Calu3 (cell line): ENCODE results near the gene KPNA5. TPM values are rescaled to one million over a fixed set of nuclear protein-coding genes. Genes with fewer than 3 reads are reported as not detected.
"Not testable (repeated sequence)": the region's sequence is repeated elsewhere in the genome, so short reads cannot be mapped to it uniquely, and the experiment has no call there.

Experiments
- BruUV-seq: library from RNA; stranded (reverse); fragments of 400-500 nt; replicated peaks from 2 replicates; lab custom pipeline; 2021; lab: Mats Ljungman, UMichigan
- CTCF ChIA-PET: fragments of 300-600 bp; sonication (Branson Sonifier 250); formaldehyde crosslinking; loops from one replicate; lab custom pipeline; 2022; ENCODE audit warnings: antibody characterized with exemption; lab: Charles Lee
- DNase-seq: peaks from one replicate; pipeline ENCODE4 v3.0.0; 2022
- H3K27ac Mint-ChIP-seq: one replicate; pipeline ENCODE4 v1.8.0; 2022; ENCODE audit warnings: mixed read lengths; ENCODE audit not compliant: unreplicated experiment
- H3K27me3 Mint-ChIP-seq: one replicate; pipeline ENCODE4 v1.8.0; 2022; ENCODE audit warnings: mixed read lengths; ENCODE audit not compliant: unreplicated experiment
- H3K36me3 Mint-ChIP-seq: one replicate; pipeline ENCODE4 v1.8.0; 2022; ENCODE audit warnings: mild to moderate bottlenecking, moderate library complexity, mixed read lengths; ENCODE audit not compliant: insufficient read depth, unreplicated experiment
- H3K4me1 Mint-ChIP-seq: one replicate; pipeline ENCODE4 v1.8.0; 2022; ENCODE audit warnings: mild to moderate bottlenecking, low read depth, mixed read lengths; ENCODE audit not compliant: unreplicated experiment
- H3K4me3 Mint-ChIP-seq: one replicate; pipeline ENCODE4 v1.8.0; 2022; ENCODE audit warnings: mild to moderate bottlenecking, low read depth, moderate library complexity, mixed read lengths; ENCODE audit not compliant: unreplicated experiment
- H3K9me3 Mint-ChIP-seq: one replicate; pipeline ENCODE4 v1.8.0; 2022; ENCODE audit warnings: low read depth, mixed read lengths; ENCODE audit not compliant: unreplicated experiment
- CTCF ChIP-seq: fragments of 200-600 bp; IDR thresholded peaks from one replicate; pipeline ENCODE4 v1.8.0; 2022; ENCODE audit warnings: antibody characterized with exemption; ENCODE audit not compliant: unreplicated experiment
- intact Hi-C: fragments of 100-400 bp; cut with micrococcal nuclease; formaldehyde crosslinking; loops from one replicate; pipeline ENCODE4 v1.10.0; 2022; ENCODE audit not compliant: unreplicated experiment
- total RNA-seq: library from RNA; stranded (reverse); gene quantifications from 2 replicates; pipeline ENCODE4 v1.2.3, GENCODE V29; 2022

The KPNA5 gene
- total RNA-seq, 1 experiment from 2014 or later = 9.2 TPM

GRCh38 chr6:116730513-116730912, 49.5 kb downstream of the KPNA5 start:
- Mint-ChIP-seq H3K4me1 (no peaks in the 10 kb centered on the region), H3K36me3 (no peaks in the 10 kb centered on the region), H3K27me3 (no peaks in the 10 kb centered on the region), H3K4me3 (no peak overlapping the region), H3K9me3 (no peaks in the 10 kb centered on the region), H3K27ac (no peak overlapping the region)
- CTCF ChIA-PET = no interaction called here
- TF ChIP-seq CTCF = no peak
- intact Hi-C loops = no loop called here
- BruUV-seq = no TSS peak
- DNase-seq = no peak

- Mint-ChIP-seq H3K4me3 (no peak overlapping the region), H3K4me1 (no peaks in the 10 kb centered on the region), H3K9me3 (peaks cover 3% of the 10 kb centered on the region), H3K27ac (no peak overlapping the region), H3K27me3 (no peaks in the 10 kb centered on the region), H3K36me3 (no peaks in the 10 kb centered on the region)
- intact Hi-C loops = no loop called here
- no TSS peak for BruUV-seq
- TF ChIP-seq CTCF = no peak
- CTCF ChIA-PET = no interaction called here
- no peak for DNase-seq
These were observed 56.0 kb downstream of the KPNA5 start for GRCh38 chr6:116737004-116737403.

- H3K36me3 Mint-ChIP-seq, H3K4me1 Mint-ChIP-seq, H3K27me3 Mint-ChIP-seq, H3K4me3 Mint-ChIP-seq, CTCF ChIA-PET, H3K27ac Mint-ChIP-seq, H3K9me3 Mint-ChIP-seq, DNase-seq, intact Hi-C loops, BruUV-seq: not testable (repeated sequence)
These were observed 59.5 kb downstream of the KPNA5 start for GRCh38 chr6:116740486-116740885.

- intact Hi-C loops = no loop called here
- Mint-ChIP-seq H3K27me3 (no peaks in the 10 kb centered on the region), H3K4me1 (no peaks in the 10 kb centered on the region), H3K9me3 (peaks cover 3% of the 10 kb centered on the region), H3K4me3 (no peak overlapping the region), H3K36me3 (no peaks in the 10 kb centered on the region), H3K27ac (no peak overlapping the region)
- BruUV-seq = no TSS peak
- no peak for TF ChIP-seq CTCF
- no peak for DNase-seq
- CTCF ChIA-PET = no interaction called here
These were observed 60.6 kb downstream of the KPNA5 start for GRCh38 chr6:116741571-116741970.

- intact Hi-C loops = no loop called here
- Mint-ChIP-seq H3K27ac (no peak overlapping the region), H3K4me3 (no peak overlapping the region), H3K4me1 (no peaks in the 10 kb centered on the region), H3K36me3 (no peaks in the 10 kb centered on the region), H3K9me3 (no peaks in the 10 kb centered on the region), H3K27me3 (no peaks in the 10 kb centered on the region)
- CTCF ChIA-PET = no interaction called here
- BruUV-seq = no TSS peak
- TF ChIP-seq CTCF = no peak
- DNase-seq = no peak
These were observed 64.2 kb downstream of the KPNA5 start for GRCh38 chr6:116745176-116745575.
